CD14-positive monocyte (primary cell): ENCODE results near the gene IL36G. TPM values are rescaled to one million over a fixed set of nuclear protein-coding genes. Genes with fewer than 3 reads are reported as not detected.

Experiments used
- DNase-seq, 3 donors: peaks; one replicate each; pipeline ENCODE4 v3.0.0-alpha.2; 2011 to 2022
- H2AFZ ChIP-seq: 2 replicates; pipeline ENCODE4 v1.6.0; 2012; ENCODE audit warnings: mild to moderate bottlenecking, low read depth, low read length, inconsistent platforms; ENCODE audit not compliant: insufficient read depth, poor library complexity, severe bottlenecking
- H3K27ac ChIP-seq, 2 donors: 1 replicate in 1 of 2; 2 replicates in 1 of 2; pipeline ENCODE4 v1.5.1; 2012 to 2013; ENCODE audit warnings: low read length in 2 of 2, control low read depth in 1 of 2, inconsistent platforms in 1 of 2, low read depth in 1 of 2, mild to moderate bottlenecking in 1 of 2
- H3K27me3 ChIP-seq, 2 donors: one replicate each; pipeline versions ENCODE4 v1.6.0 to v1.6.1; 2011 to 2013; ENCODE audit warnings: low read length in 2 of 2; ENCODE audit not compliant: control insufficient read depth in 2 of 2, insufficient read depth in 2 of 2
- H3K36me3 ChIP-seq, 2 donors: replicated peaks in 1 of 2; 1 replicate in 1 of 2; 2 replicates in 1 of 2; pipeline versions ENCODE4 v1.5.1 to v1.6.1; 2012 to 2013; ENCODE audit warnings: low read length in 2 of 2, control low read depth in 1 of 2, inconsistent platforms in 1 of 2, mild to moderate bottlenecking in 1 of 2; ENCODE audit not compliant: insufficient read depth in 2 of 2, control insufficient read depth in 1 of 2
- H3K4me1 ChIP-seq, 2 donors: 1 replicate in 1 of 2; 2 replicates in 1 of 2; pipeline versions ENCODE4 v1.5.1 to v1.6.1; 2012 to 2013; ENCODE audit warnings: low read length in 2 of 2, control low read depth in 1 of 2, inconsistent platforms in 1 of 2, mild to moderate bottlenecking in 1 of 2, moderate library complexity in 1 of 2; ENCODE audit not compliant: insufficient read depth in 2 of 2, control insufficient read depth in 1 of 2
- H3K4me2 ChIP-seq: replicated peaks from 2 replicates; pipeline ENCODE3; 2012; ENCODE audit warnings: low read length, moderate library complexity, mild to moderate bottlenecking; ENCODE audit not compliant: poor library complexity, severe bottlenecking; ENCODE audit errors: extremely low read depth
- H3K4me3 ChIP-seq, 3 experiments: fragments of 200-600 bp in 1 of 3; sonication (generic) in 1 of 3; replicated peaks in 1 of 3; 1 replicate in 2 of 3; 2 replicates in 1 of 3; pipeline ENCODE4 v1.5.1; 2011 to 2013; ENCODE audit warnings: low read length in 3 of 3, mild to moderate bottlenecking in 3 of 3, control low read depth in 2 of 3, low read depth in 2 of 3, inconsistent platforms in 1 of 3, moderate library complexity in 1 of 3
- H3K79me2 ChIP-seq: 2 replicates; pipeline ENCODE4 v1.6.0; 2012; ENCODE audit warnings: mild to moderate bottlenecking, control low read depth, inconsistent platforms, low read length, moderate library complexity; ENCODE audit not compliant: insufficient read depth
- H3K9ac ChIP-seq: 2 replicates; pipeline ENCODE4 v1.6.0; 2017; ENCODE audit warnings: low read length, mild to moderate bottlenecking; ENCODE audit not compliant: insufficient read depth, poor library complexity, severe bottlenecking
- H3K9me3 ChIP-seq, 2 donors: replicated peaks in 1 of 2; 1 replicate in 1 of 2; 2 replicates in 1 of 2; pipeline versions ENCODE4 v1.5.1 to v1.6.1; 2012 to 2013; ENCODE audit warnings: low read length in 2 of 2, control low read depth in 1 of 2; ENCODE audit not compliant: control insufficient read depth in 1 of 2, insufficient read depth in 1 of 2
- H4K20me1 ChIP-seq: 2 replicates; pipeline ENCODE4 v1.6.0; 2012; ENCODE audit warnings: mild to moderate bottlenecking, low read length, control low read depth, moderate library complexity; ENCODE audit not compliant: insufficient read depth
- H3K27ac Mint-ChIP-seq, 7 donors: one replicate each; pipeline ENCODE4 v1.8.0; 2020; ENCODE audit warnings: mild to moderate bottlenecking in 7 of 7, mixed read lengths in 7 of 7, moderate library complexity in 6 of 7, inconsistent platforms in 2 of 7
- H3K27me3 Mint-ChIP-seq, 3 donors: one replicate each; pipeline ENCODE4 v1.8.0; 2021 to 2022; ENCODE audit warnings: low read depth in 3 of 3, mild to moderate bottlenecking in 3 of 3, mixed read lengths in 3 of 3, moderate library complexity in 3 of 3, inconsistent platforms in 1 of 3
- H3K36me3 Mint-ChIP-seq, 2 donors: one replicate each; pipeline ENCODE4 v1.8.0; 2020; ENCODE audit warnings: mixed read lengths in 2 of 2, inconsistent platforms in 1 of 2, mild to moderate bottlenecking in 1 of 2
- H3K4me1 Mint-ChIP-seq: one replicate; pipeline ENCODE4 v1.8.0; 2020; ENCODE audit warnings: mild to moderate bottlenecking, mixed read lengths
- H3K4me3 Mint-ChIP-seq, 2 donors: one replicate each; pipeline ENCODE4 v1.8.0; 2020; ENCODE audit warnings: mild to moderate bottlenecking in 2 of 2, mixed read lengths in 2 of 2, moderate library complexity in 1 of 2
- H3K9me3 Mint-ChIP-seq, 7 donors: one replicate each; pipeline ENCODE4 v1.8.0; 2020 to 2022; ENCODE audit warnings: mixed read lengths in 7 of 7, mild to moderate bottlenecking in 6 of 7, moderate library complexity in 6 of 7, inconsistent platforms in 2 of 7
- WGBS: methylation state at CpG from one replicate; pipeline ENCODE4 v1.1.5; 2013; ENCODE audit warnings: missing lambda C conversion rate; ENCODE audit not compliant: insufficient coverage; 5-methylcytosine and 5-hydroxymethylcytosine counted together
- intact Hi-C, 2 donors: fragments of 100-400 bp; cut with micrococcal nuclease; formaldehyde crosslinking; loops; one replicate each; pipeline versions ENCODE4 v1.15.0 to v1.15.1; 2023
- polyA plus RNA-seq, 3 donors: library from polyadenylated mRNA; depleted of rRNA in 1 of 3; unstranded in 2 of 3; stranded (reverse) in 1 of 3; fragments of 300-500 nt in 2 of 3; fragments of >200 nt in 1 of 3; fragmentation: Illumina TruSeq in 2 of 3; gene quantifications; 1 replicate in 2 of 3; 2 replicates in 1 of 3; pipeline ENCODE4 v1.2.3, GENCODE V29; 2012 to 2021
- TF ChIP-seq, protein P1 (sequence below): fragments of 200-600 bp; IDR thresholded peaks from one replicate; pipeline ENCODE4 v1.8.0; 2022; ENCODE audit warnings: antibody characterized with exemption, mild to moderate bottlenecking

The IL36G gene
- polyA plus RNA-seq, 3 donors = not detected

DNA sequence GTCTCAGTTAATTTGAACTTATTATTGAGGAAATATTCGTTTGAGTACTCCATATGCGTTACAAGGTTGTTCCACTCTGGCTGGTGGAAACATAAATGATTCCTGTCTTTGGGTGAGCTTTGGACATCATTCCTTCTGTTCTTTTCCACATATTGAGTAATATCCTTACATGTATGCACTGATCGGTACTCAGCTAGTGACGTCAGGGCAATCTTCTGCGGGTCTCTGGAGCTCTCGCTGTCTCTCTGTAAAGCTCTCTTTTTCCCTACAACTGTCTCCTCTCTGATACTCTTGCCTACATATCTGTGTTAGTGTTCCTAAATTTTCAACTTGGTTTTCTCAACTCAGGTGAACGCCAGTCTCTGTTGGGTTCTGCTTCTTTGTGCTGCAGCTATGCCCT, 23.4 kb upstream of the IL36G start:
- Histone ChIP-seq H3K4me1 (no peaks in the 10 kb centered on the region), H3K4me3 (no peak overlapping the region), H3K9me3 (no peaks in the 10 kb centered on the region), H3K36me3 (no peaks in the 10 kb centered on the region), H2AFZ (no peak overlapping the region), H3K79me2 (no peaks in the 10 kb centered on the region), H4K20me1 (no peaks in the 10 kb centered on the region), H3K27ac (no peak overlapping the region), H3K27me3 (no peaks in the 10 kb centered on the region), H3K9ac (no peak overlapping the region), H3K4me2 (no peak overlapping the region)
- no peak overlapping the region for H3K27ac Mint-ChIP-seq
- no peak for DNase-seq
- intact Hi-C loops = loop anchor here in 1 of 2 donors (10.0 kb wide), 1 partner anchor 360 kb away; no protein-coding TSS in a partner anchor
- H3K36me3 Mint-ChIP-seq = no peaks in the 10 kb centered on the region
- peaks cover 4 to 8% (median 6%) of the 10 kb centered on the region in 3 donors for H3K27me3 Mint-ChIP-seq
- 96% methylated on average over 5 of the region's 7 CpGs for WGBS
- TF ChIP-seq, protein P1, sequence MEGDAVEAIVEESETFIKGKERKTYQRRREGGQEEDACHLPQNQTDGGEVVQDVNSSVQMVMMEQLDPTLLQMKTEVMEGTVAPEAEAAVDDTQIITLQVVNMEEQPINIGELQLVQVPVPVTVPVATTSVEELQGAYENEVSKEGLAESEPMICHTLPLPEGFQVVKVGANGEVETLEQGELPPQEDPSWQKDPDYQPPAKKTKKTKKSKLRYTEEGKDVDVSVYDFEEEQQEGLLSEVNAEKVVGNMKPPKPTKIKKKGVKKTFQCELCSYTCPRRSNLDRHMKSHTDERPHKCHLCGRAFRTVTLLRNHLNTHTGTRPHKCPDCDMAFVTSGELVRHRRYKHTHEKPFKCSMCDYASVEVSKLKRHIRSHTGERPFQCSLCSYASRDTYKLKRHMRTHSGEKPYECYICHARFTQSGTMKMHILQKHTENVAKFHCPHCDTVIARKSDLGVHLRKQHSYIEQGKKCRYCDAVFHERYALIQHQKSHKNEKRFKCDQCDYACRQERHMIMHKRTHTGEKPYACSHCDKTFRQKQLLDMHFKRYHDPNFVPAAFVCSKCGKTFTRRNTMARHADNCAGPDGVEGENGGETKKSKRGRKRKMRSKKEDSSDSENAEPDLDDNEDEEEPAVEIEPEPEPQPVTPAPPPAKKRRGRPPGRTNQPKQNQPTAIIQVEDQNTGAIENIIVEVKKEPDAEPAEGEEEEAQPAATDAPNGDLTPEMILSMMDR = no peak
- peaks cover 0 to 4% (median 0%) of the 10 kb centered on the region in 7 donors for H3K9me3 Mint-ChIP-seq
- no peaks in the 10 kb centered on the region for H3K4me1 Mint-ChIP-seq
- H3K4me3 Mint-ChIP-seq = no peak overlapping the region

DNA sequence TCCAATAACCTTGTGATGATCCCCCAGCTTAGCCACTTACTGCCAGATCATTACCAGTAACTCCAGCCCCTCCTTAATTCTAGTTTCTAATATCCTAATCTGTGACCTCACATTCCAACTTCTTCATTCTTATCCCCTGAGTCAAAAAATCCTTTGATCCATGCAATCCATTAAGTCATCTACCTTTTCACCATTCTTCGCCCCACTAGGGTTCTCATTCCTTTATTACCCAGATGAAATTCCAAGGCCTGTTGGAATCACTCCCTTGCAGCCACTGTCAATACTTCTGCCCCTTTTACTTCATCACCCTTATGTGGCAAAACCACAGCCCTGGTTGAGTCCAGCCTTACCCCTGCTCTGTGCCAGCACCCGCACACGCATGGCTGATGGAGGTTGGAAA, 20.3 kb upstream of the IL36G start:
- no peaks in the 10 kb centered on the region for H3K36me3 ChIP-seq
- Mint-ChIP-seq H3K4me1 (no peaks in the 10 kb centered on the region), H3K27ac (no peak overlapping the region)

More for the DNA sequence above, 20.3 kb upstream of the IL36G start:
- Mint-ChIP-seq H3K27me3 (peaks cover 0 to 2% (median 0%) of the 10 kb centered on the region in 3 donors), H3K4me3 (no peak overlapping the region), H3K36me3 (no peaks in the 10 kb centered on the region), H3K9me3 (no peaks in the 10 kb centered on the region)
- TF ChIP-seq, protein P1 = no peak
- Histone ChIP-seq H2AFZ (no peak overlapping the region), H3K4me1 (no peaks in the 10 kb centered on the region), H3K27ac (no peak overlapping the region), H4K20me1 (no peaks in the 10 kb centered on the region), H3K4me3 (no peak overlapping the region), H3K27me3 (no peaks in the 10 kb centered on the region), H3K9ac (no peak overlapping the region), H3K79me2 (no peaks in the 10 kb centered on the region), H3K4me2 (no peak overlapping the region), H3K9me3 (no peaks in the 10 kb centered on the region)
- WGBS = 100% methylated on average over 2 of the region's 3 CpGs
- no peak for DNase-seq
- intact Hi-C loops = loop anchor here in 1 of 2 donors (10.0 kb wide), 1 partner anchor 363 kb away; no protein-coding TSS in a partner anchor
